HL-60/S4 (cell line): ENCODE measurements around the gene CENPK.
"Not testable (repeated sequence)": the region's sequence is repeated elsewhere in the genome, so short reads cannot be mapped to it uniquely, and the experiment has no call there.

Source experiments
- in situ Hi-C: fragments of 300-500 bp; cut with MboI; formaldehyde crosslinking; loops from 2 replicates; pipeline ENCODE4 v1.14.3; 2022; ENCODE audit warnings: low sequenced_read_pairs

Gene CENPK

GRCh38 chr5:65508978-65509377 lies 54.0 kb downstream of the CENPK start:
- in situ Hi-C loops: no loop called here

- in situ Hi-C loops: no loop called here
Measured at GRCh38 chr5:65506961-65507360, 56.0 kb downstream of the CENPK start.

- in situ Hi-C loops: no loop called here
Measured at GRCh38 chr5:65489119-65489518, 73.8 kb downstream of the CENPK start.

- in situ Hi-C loops: not testable (repeated sequence)
Measured at GRCh38 chr5:65488038-65488687, 74.8 kb downstream of the CENPK start.

- in situ Hi-C loops: not testable (repeated sequence)
Measured at GRCh38 chr5:65486803-65487202, 76.2 kb downstream of the CENPK start.

GRCh38 chr5:65485405-65485804 lies 77.6 kb downstream of the CENPK start:
- in situ Hi-C loops: no loop called here

- in situ Hi-C loops: no loop called here
Measured at GRCh38 chr5:65483546-65484346, 79.2 kb downstream of the CENPK start.

- in situ Hi-C loops: no loop called here
Measured at GRCh38 chr5:65482736-65483545, 80.0 kb downstream of the CENPK start.

GRCh38 chr5:65482296-65482735 lies 80.7 kb downstream of the CENPK start:
- in situ Hi-C loops: no loop called here

GRCh38 chr5:65481635-65482295 lies 81.2 kb downstream of the CENPK start, which contains the start of gene ADAMTS6:
ADAMTS6 (minus strand) TSS chr5:65481920; CDS start chr5:65473673, 8,247 bp downstream.
- in situ Hi-C loops: no loop called here

GRCh38 chr5:65481171-65481581 lies 81.8 kb downstream of the CENPK start:
- in situ Hi-C loops: no loop called here

- in situ Hi-C loops: no loop called here
Measured at GRCh38 chr5:65480306-65480865, 82.6 kb downstream of the CENPK start.

- in situ Hi-C loops: no loop called here
Measured at GRCh38 chr5:65479527-65479926, 83.4 kb downstream of the CENPK start.

- in situ Hi-C loops: no loop called here
Measured at GRCh38 chr5:65478336-65478735, 84.6 kb downstream of the CENPK start.

- in situ Hi-C loops: no loop called here
Measured at GRCh38 chr5:65475895-65476294, 87.1 kb downstream of the CENPK start.

- in situ Hi-C loops: no loop called here
Measured at GRCh38 chr5:65475336-65475735, 87.6 kb downstream of the CENPK start.

GRCh38 chr5:65474130-65474711 lies 88.7 kb downstream of the CENPK start:
- in situ Hi-C loops: no loop called here

- in situ Hi-C loops: no loop called here
Measured at GRCh38 chr5:65468633-65469032, 94.3 kb downstream of the CENPK start.
